ENCODE data around the gene PLCB3.

Gene PLCB3

DNA sequence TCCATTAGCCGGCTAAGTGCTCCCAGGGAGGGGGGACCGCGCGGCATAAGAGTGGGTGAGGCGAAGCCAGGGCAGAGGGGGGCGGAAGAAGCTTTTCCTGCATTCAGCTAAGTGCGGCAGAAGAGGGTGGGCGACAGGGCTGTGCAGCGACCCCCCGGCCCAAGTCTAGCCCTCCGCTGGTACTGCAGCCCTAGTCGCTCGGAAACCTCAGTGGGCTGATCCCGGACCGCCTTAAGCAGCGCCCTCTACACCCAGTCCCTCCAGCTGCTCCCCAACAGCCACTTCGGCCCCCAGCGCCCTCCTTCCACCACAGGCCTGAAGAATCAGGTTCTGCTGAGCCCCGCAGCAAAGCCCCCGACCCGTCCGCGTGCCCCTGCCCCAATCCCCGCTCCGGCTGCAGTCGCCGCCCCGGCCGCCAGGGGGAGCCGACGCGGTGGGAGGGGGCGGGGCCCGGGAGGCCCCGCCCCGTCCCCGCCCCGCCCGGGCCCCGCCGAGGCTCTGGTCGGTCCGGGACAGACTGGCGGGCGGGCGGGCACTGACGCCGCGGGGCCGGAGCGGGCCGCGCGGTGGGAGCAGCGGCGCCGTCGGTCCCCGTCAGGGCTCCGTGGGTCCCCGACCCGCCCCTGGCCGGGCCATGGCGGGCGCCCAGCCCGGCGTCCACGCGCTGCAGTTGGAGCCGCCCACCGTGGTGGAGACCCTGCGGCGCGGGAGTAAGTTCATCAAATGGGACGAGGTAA lies at the start of gene PLCB3:
Gene PLCB3 (plus strand): TSS at position 515 of the 737 bp plus-strand sequence. CDS start 120 bp downstream, at position 635.
- no peak for DNase-seq (ENCODE audit: low read depth, low spot score)

DNA sequence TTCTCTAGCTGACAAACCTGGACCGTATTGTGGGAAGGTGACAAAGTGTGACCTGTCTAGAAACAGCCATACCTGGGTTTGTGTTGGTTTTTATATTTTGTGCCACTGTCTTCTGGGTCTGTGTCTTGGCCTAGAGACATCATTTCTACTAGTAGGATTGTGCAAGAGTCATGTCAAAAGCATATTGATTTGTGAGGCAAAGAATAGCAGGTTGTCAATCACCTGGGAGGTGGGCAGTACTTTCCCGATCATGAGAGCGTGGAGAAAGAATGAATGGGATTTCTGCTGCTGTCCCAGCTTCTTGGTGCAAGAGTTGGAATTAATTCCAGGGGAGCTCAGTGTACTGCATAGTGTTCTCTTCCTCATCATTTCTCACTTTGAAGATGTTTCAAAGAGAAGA lies 49.8 kb upstream of the PLCB3 start:
- no peak for DNase-seq (ENCODE audit: low read depth, low spot score)

GRCh38 chr11:64202992-64203391 lies 48.3 kb upstream of the PLCB3 start:
- no peak for DNase-seq (ENCODE audit: low read depth, low spot score)

DNA sequence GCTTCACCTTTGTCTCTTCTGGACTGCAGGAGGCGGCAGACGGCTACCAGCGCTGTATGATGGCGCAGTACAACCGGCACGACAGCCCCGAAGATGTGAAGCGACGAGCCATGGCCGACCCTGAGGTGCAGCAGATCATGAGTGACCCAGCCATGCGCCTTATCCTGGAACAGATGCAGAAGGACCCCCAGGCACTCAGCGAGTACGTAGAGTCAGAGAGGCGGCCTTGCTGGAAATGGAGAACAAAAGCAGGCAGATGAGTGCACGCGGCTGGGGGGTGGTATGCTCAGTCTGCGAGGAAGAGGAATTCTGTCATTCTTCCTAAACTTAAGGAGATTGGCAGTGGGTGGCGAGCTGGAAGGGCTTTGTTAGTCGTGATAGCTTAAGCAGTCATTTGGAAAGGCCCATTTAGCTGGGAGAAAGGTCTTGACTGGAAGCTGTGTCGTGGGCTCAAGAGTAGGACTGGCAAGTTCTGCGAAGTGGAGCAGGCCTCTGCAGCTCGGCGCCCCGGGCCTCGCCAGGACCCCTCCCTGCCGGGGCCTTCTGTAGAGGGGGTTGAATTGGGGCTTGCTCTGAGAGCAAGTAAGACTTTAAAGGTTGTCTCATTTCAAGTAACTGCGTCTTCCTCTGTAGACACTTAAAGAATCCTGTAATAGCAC lies 47.8 kb upstream of the PLCB3 start:
- DNase-seq (ENCODE audit: low read depth, low spot score), result no peak

DNA sequence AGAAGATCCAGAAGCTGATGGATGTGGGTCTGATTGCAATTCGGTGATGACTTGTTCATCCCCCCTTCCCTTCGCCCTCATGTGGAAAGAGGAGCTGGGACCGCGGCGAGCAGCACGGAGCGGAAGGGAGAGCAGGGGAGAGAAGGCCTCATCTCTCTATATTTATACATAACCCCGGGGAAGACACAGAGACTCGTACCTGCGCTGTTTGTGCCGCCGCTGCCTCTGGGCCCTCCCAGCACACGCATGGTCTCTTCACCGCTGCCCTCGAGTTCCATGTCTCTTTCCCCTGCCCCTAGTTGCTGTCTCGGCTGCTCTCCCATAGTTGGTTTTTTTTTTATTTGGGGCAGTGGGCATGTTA lies 47.3 kb upstream of the PLCB3 start:
- DNase-seq (ENCODE audit: low read depth, low spot score), result no peak

DNA sequence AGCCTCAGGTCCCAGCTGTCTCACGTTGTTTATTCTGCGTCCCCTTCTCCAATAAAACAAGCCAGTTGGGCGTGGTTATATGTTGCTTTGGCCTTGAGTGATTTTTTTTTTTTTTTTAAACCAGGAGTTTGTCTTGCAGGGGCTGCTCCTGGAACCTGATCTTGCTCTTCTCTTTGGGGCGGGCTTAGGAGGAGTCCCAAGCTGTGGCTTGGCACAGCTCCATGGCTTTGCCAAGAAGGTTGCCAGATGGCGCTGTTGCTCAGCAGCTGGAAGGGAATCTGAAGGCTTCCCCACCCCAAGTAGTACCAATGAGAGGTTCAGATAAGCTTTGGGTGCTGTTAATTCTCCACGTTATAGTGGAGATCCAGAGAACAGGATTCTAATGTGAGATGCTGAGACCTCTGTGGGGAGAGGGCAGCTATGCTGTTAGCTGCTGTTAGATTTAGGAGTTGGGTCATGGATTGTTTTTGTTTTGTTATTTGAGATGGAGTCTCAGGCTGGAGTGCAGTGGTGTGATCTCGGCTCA lies 46.8 kb upstream of the PLCB3 start:
- DNase-seq (ENCODE audit: low read depth, low spot score), result no peak

- DNase-seq (ENCODE audit: low read depth, low spot score), result peak; percentile 48
Measured at GRCh38 chr11:64206457-64207255, 44.7 kb upstream of the PLCB3 start, which contains the start of gene FERMT3. Gene FERMT3, plus strand, starts transcription at chr11:64206721. Its CDS starts 644 bp downstream, at chr11:64207365.

GRCh38 chr11:64207256-64208085 lies 43.9 kb upstream of the PLCB3 start:
- peak; percentile 66 for DNase-seq (ENCODE audit: low read depth, low spot score)

GRCh38 chr11:64208086-64208795 lies 43.1 kb upstream of the PLCB3 start:
- DNase-seq (ENCODE audit: low read depth, low spot score), result no peak

DNA sequence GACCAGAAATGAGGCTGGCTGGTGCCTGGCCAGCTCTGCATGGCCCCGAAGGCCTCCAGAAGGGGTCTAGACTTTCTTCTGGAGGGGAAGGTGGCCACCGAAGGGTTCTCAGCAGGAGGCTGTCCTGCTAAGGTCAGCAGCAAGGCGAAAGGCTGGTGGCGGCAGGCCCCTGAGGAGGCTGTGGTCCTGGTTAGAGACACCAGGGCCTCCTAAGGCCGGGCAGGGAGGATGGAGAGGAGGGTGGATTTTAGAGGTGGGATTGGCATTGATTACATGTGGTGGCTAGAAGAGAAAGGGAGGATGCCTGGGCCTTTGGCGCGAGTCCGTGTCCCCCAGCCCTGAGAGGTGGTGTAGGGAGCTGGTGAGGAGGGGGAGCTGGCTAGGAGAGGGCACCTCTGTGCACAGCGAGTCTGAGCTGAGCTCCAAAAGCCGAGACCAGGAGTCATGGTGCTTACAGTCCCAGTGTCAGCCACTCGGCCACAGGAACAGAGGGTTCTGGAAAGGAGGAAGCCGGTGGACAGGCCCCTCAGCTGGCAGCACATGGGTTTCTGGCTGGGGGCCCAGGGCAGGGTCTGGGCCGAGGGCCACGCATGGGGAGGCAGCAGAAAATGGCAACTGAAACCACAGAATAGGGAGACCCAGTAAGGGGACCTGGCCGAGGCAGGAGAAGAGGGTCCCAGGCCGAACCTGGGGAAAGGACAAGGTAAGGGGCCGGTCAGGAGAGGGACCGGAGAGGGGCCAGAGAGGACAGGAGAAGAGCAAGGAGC lies 42.4 kb upstream of the PLCB3 start:
- DNase-seq (ENCODE audit: low read depth, low spot score), result no peak

GRCh38 chr11:64209563-64209843 lies 41.8 kb upstream of the PLCB3 start:
- no peak for DNase-seq (ENCODE audit: low read depth, low spot score)

DNA sequence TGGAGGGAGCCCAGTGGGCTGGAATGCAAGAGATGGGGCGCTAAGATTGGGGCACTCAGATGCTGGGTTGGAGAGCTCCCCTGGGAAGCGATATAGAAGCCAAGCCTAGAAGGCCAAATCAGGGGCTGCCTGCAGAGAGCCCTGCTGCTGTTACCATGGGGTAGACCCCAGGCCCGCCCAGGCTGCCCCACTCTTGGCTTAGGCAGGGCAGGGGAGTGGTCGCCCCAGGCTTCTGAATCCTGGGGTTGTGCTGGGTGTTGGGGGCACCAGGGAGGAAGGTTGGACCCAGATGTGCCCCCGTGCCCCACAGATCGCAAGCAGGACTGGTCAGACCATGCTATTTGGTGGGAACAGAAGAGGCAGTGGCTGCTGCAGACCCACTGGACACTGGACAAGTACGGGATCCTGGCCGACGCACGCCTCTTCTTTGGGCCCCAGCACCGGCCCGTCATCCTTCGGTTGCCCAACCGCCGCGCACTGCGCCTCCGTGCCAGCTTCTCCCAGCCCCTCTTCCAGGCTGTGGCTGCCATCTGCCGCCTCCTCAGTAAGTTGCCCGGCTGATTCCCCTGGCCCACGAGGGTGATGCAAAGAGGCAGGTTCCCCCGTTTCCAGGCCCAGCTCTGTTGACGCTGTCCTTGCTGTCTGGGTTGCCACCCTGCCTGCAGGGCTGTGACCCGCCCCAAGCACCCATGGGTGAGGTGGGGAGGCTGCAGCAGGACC lies 40.9 kb upstream of the PLCB3 start:
- no peak for DNase-seq (ENCODE audit: low read depth, low spot score)

DNA sequence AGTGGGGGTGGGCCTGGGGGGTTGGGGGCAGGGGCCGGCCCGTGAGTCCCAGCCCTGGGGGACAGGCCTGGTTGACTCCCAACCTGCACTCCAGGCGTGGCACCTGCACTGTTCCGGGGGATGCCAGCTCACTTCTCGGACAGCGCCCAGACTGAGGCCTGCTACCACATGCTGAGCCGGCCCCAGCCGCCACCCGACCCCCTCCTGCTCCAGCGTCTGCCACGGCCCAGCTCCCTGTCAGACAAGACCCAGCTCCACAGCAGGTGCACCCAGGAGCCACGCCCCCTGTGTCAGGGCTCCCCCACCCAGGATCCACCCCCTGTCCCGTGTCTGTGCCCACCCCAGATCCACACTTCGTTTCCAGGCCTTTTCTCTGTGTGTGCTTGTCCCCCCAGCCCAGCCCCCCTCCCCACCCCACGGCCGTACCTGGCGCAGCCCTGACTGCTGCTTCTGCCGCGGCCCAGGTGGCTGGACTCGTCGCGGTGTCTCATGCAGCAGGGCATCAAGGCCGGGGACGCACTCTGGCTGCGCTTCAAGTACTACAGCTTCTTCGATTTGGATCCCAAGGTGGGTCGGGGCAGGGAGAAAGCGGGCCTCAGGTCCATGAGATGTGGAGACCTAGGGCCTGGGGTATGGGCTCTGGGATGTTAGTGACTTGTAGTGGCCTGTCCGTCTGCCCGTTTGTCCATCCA lies 40.0 kb upstream of the PLCB3 start:
- DNase-seq (ENCODE audit: low read depth, low spot score), result no peak

DNA sequence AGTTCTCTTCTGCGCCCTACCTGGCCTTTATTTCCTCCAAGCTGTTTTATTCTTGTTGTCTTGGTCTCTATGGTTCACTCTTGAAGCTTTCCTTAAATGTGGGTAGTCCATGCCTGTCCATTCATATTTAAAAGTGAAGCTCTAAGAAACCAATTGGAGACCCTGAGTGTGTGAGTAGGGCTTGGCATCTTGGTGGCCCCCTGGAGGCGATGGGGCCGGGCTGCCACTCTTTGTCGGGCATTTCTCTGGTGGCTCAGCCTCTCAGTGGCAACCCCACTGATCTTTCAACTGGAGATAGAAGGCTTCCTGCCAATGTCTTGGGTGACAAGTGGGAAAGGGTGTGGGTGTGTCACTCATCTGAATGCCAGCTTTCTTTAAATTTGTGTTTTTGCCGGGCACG lies 34.5 kb upstream of the PLCB3 start:
- no peak for DNase-seq (ENCODE audit: low read depth, low spot score)

DNA sequence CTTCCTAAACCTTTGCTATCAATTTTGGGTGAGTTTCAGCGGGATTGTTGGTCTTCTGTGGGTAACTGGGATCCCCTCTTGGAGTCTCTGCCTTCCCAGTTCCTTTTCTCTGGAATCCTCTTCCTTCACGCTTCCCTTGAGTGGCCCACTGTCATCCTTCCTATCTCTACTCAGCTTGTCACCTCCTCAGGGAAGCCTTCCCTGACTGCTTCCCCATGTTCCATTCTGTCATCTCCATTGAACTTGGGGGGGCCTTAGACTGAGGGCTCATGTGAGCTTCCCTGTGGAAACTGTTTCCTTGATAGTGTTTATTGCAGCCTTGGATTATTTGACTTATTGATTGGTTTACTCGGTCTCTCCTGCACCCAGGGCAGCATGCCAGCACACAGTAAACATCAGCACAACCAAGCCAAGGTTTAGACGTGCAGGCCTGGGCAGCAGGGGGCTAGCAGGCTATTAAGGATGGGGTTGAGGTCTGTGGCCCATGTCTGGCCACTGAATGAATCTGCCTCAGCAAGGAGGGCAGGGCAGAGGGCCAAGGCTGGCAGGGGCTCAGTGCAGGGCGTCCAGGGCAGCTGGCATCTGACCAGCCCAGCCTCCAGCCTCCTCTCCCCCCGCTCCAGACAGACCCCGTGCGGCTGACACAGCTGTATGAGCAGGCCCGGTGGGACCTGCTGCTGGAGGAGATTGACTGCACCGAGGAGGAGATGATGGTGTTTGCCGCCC lies 32.5 kb upstream of the PLCB3 start:
- DNase-seq (ENCODE audit: low read depth, low spot score), result no peak

GRCh38 chr11:64219354-64219684 lies 32.0 kb upstream of the PLCB3 start:
- DNase-seq (ENCODE audit: low read depth, low spot score), result no peak

DNA sequence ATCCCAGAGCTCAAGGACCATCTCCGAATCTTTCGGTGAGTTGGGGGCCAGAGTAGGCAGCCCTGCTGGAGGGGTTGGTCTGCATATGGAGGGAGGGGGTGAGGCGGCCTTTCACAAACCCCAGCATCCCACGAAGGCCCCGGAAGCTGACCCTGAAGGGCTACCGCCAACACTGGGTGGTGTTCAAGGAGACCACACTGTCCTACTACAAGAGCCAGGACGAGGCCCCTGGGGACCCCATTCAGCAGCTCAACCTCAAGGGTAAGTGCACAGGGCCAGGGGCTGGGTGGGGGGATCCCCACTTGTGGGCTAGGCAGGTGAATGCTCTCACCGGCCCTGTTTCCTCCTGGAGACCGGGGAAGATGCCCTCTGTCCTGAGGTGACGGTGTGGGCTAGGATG lies 31.6 kb upstream of the PLCB3 start:
- DNase-seq (ENCODE audit: low read depth, low spot score), result no peak

- DNase-seq (ENCODE audit: low read depth, low spot score), result no peak
Measured at GRCh38 chr11:64220271-64220670, 31.1 kb upstream of the PLCB3 start.

Data from activated naive CD8-positive, alpha-beta T cell treated with anti-CD3 and anti-CD28 coated beads, Interleukin-2, amount 50 U/mL, for 16 hours (primary cell).